Tibial nerve (tissue), 4 donors: Measurements from ENCODE around the gene PPP4R3A.

Experiments
- CTCF ChIP-seq, 5 experiments: fragments of 200-600 bp in 3 of 5; fragments of 450-650 bp in 2 of 5; sonication (generic) in 3 of 5; IDR thresholded peaks; one replicate each; pipeline ENCODE4 v1.5.1; 2016 to 2019; ENCODE audit warnings: antibody characterized with exemption in 5 of 5, mild to moderate bottlenecking in 3 of 5, moderate library complexity in 2 of 5
- EP300 ChIP-seq, 2 donors: sonication (generic); formaldehyde crosslinking; IDR thresholded peaks; one replicate each; pipeline ENCODE4 v1.6.1; 2017; ENCODE audit warnings: antibody characterized with exemption in 2 of 2, mild to moderate bottlenecking in 1 of 2
- POLR2A ChIP-seq, 2 donors: fragments of 450-650 bp; IDR thresholded peaks; one replicate each; pipeline ENCODE4 v1.6.1; 2017; ENCODE audit warnings: antibody characterized with exemption in 2 of 2, mild to moderate bottlenecking in 2 of 2, moderate library complexity in 2 of 2

- no peak for TF ChIP-seq CTCF (IDR thresholded peaks at IDR 0.05)
- TF ChIP-seq EP300 (IDR thresholded peaks at IDR 0.05), result no peak
- TF ChIP-seq POLR2A (IDR thresholded peaks at IDR 0.05), result no peak
These were observed 25.9 kb downstream of the PPP4R3A start for GRCh38 chr14:91484186-91484585.
